Esophagus squamous epithelium (tissue), 5 donors: Measurements from ENCODE around the gene MCM3. TPM values are rescaled to one million over a fixed set of nuclear protein-coding genes. Genes with fewer than 3 reads are reported as not detected.

ENCODE experiments used
- DNase-seq: peaks from one replicate; lab custom pipeline; 2025; lab: John Stamatoyannopoulos, UW
- H3K27ac ChIP-seq, 4 donors: fragments of 200-600 bp; sonication (generic); one replicate each; pipeline ENCODE4 v1.5.1; 2016 to 2019; ENCODE audit warnings: mild to moderate bottlenecking in 1 of 4
- H3K27me3 ChIP-seq, 4 donors: fragments of 200-600 bp; sonication (generic); 1 replicate in 3 of 4; 2 replicates in 1 of 4; pipeline versions ENCODE4 v1.5.1 to v1.6.0; 2017 to 2021; ENCODE audit warnings: antibody characterized with exemption in 1 of 4
- H3K36me3 ChIP-seq, 3 donors: fragments of 200-600 bp; sonication (generic); one replicate each; pipeline ENCODE4 v1.5.1; 2016 to 2019
- H3K4me1 ChIP-seq, 3 donors: fragments of 200-600 bp; sonication (generic); one replicate each; pipeline ENCODE4 v1.5.1; 2017 to 2019
- H3K4me3 ChIP-seq, 4 donors: fragments of 200-600 bp; sonication (generic); 1 replicate in 3 of 4; 2 replicates in 1 of 4; pipeline ENCODE4 v1.5.1; 2016 to 2019; ENCODE audit warnings: mild to moderate bottlenecking in 2 of 4, moderate library complexity in 1 of 4
- H3K9me3 ChIP-seq, 3 donors: fragments of 200-600 bp; sonication (generic); one replicate each; pipeline ENCODE4 v1.5.1; 2016 to 2019
- POLR2A ChIP-seq, 4 donors: fragments of 450-650 bp; IDR thresholded peaks; one replicate each; pipeline ENCODE4 v1.6.1; 2017; ENCODE audit warnings: antibody characterized with exemption in 4 of 4, mild to moderate bottlenecking in 4 of 4, moderate library complexity in 3 of 4
- WGBS, 2 donors: methylation state at CpG; one replicate each; pipeline ENCODE4 v1.1.5; 2018; 5-methylcytosine and 5-hydroxymethylcytosine counted together
- intact Hi-C: fragments of 100-400 bp; cut with DNase I; formaldehyde crosslinking; loops from one replicate; pipeline ENCODE4 v1.15.0; 2022
- total RNA-seq, 4 donors: library from RNA; depleted of rRNA; stranded (reverse); fragments of >200 nt; gene quantifications; one replicate each; pipeline ENCODE4 v1.1.0, GENCODE V29; 2016
- TF ChIP-seq, protein P1 (sequence below), 6 experiments: fragments of 450-650 bp in 4 of 6; fragments of 200-600 bp in 2 of 6; sonication (generic) in 2 of 6; IDR thresholded peaks; one replicate each; pipeline ENCODE4 v1.5.1; 2016 to 2019; ENCODE audit warnings: antibody characterized with exemption in 6 of 6, mild to moderate bottlenecking in 4 of 6, moderate library complexity in 4 of 6
- donor health status: DM: yes; HTN: yes; CAD: no.

The MCM3 gene
- total RNA-seq, 4 donors from 2014 or later: 37.5 to 70.3 (median 47.7) TPM

DNA sequence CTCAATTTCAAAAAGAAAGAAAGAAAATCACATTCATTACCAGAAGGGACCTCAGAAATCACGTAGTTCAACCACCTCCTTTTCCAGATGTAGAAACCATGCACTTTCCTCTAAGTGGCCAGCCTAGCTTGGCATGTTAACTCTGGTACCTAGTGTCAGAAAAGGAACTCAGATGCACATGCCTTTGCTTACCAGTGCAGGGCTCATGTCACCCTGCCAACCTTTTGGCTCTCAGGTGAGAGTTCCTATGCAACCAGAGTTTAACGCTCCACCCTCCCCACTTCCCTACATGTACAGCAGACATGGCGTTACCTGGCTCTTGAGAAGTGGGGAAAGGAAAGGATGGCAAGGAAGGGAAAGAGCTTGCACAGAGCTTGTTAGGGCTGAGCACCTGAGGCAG is 23.9 kb downstream of the MCM3 start:
- intact Hi-C loops: no loop called here
- H3K36me3 ChIP-seq: peaks cover 0 to 43% (median 0%) of the 10 kb centered on the region in 3 donors
- no peak overlapping the region for H3K27ac ChIP-seq
- DNase-seq: no peak
- no peak overlapping the region for H3K4me3 ChIP-seq
- H3K9me3 ChIP-seq: no peaks in the 10 kb centered on the region
- 80 to 81% methylated on average over 3 of the region's 3 CpGs for WGBS, 2 donors
- H3K4me1 ChIP-seq: no peaks in the 10 kb centered on the region
- peaks cover 0 to 12% (median 0%) of the 10 kb centered on the region in 4 donors for H3K27me3 ChIP-seq
- TF ChIP-seq, protein P1, sequence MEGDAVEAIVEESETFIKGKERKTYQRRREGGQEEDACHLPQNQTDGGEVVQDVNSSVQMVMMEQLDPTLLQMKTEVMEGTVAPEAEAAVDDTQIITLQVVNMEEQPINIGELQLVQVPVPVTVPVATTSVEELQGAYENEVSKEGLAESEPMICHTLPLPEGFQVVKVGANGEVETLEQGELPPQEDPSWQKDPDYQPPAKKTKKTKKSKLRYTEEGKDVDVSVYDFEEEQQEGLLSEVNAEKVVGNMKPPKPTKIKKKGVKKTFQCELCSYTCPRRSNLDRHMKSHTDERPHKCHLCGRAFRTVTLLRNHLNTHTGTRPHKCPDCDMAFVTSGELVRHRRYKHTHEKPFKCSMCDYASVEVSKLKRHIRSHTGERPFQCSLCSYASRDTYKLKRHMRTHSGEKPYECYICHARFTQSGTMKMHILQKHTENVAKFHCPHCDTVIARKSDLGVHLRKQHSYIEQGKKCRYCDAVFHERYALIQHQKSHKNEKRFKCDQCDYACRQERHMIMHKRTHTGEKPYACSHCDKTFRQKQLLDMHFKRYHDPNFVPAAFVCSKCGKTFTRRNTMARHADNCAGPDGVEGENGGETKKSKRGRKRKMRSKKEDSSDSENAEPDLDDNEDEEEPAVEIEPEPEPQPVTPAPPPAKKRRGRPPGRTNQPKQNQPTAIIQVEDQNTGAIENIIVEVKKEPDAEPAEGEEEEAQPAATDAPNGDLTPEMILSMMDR (IDR thresholded peaks at IDR 0.05): no peak
- TF ChIP-seq POLR2A (IDR thresholded peaks at IDR 0.05): no peak

GRCh38 chr6:52255434-52255833 is 29.1 kb downstream of the MCM3 start:
- Histone ChIP-seq H3K4me3 (no peak overlapping the region), H3K4me1 (no peaks in the 10 kb centered on the region), H3K36me3 (no peaks in the 10 kb centered on the region), H3K27me3 (peaks cover 0 to 46% (median 0%) of the 10 kb centered on the region in 4 donors), H3K27ac (no peak overlapping the region), H3K9me3 (no peaks in the 10 kb centered on the region)
- no peak for DNase-seq
- no peak for TF ChIP-seq POLR2A (IDR thresholded peaks at IDR 0.05)
- TF ChIP-seq, protein P1 (IDR thresholded peaks at IDR 0.05): no peak
- WGBS, 2 donors: 87 to 94% methylated on average over 2 of the region's 2 CpGs
- intact Hi-C loops: no loop called here

DNA sequence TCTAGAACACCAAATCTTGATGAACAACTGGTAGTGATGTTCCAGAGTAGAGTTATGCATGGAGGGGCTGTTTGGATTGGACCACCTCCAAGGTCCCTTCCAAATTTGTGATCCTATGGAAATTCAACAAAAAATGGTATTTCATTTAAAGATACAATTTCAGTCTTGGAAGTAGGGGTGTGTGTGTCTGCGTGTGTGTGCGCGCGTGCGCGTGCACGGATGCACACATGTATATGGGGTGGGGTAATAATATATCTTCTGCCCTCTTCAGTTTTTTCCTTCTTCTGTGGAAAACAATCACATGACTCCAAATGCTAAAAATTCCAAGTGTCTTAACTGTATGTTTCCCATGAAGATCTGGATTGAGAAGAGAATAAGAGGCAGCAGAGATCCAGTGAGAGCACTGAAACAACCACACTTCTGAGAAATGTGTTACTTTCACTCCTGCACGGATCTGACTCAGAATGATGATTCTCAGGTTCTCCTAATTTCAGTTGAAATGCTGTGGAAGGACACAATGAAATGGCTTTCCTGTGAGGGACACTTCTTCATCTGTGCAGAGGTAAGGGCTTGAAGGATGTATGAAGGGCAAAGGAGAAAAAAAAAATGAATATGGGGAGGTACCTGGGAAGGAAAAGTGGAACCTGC is 29.7 kb downstream of the MCM3 start:
- no peak for DNase-seq
- no peaks in the 10 kb centered on the region for H3K9me3 ChIP-seq
- WGBS, 2 donors: 89 to 90% methylated on average over 8 of the region's 8 CpGs
- no peaks in the 10 kb centered on the region for H3K36me3 ChIP-seq
- intact Hi-C loops: no loop called here
- peaks cover 0 to 49% (median 0%) of the 10 kb centered on the region in 4 donors for H3K27me3 ChIP-seq
- H3K4me3 ChIP-seq: no peak overlapping the region
- no peaks in the 10 kb centered on the region for H3K4me1 ChIP-seq
- no peak overlapping the region for H3K27ac ChIP-seq
- TF ChIP-seq, protein P1 (IDR thresholded peaks at IDR 0.05): no peak
- TF ChIP-seq POLR2A (IDR thresholded peaks at IDR 0.05): no peak

DNA sequence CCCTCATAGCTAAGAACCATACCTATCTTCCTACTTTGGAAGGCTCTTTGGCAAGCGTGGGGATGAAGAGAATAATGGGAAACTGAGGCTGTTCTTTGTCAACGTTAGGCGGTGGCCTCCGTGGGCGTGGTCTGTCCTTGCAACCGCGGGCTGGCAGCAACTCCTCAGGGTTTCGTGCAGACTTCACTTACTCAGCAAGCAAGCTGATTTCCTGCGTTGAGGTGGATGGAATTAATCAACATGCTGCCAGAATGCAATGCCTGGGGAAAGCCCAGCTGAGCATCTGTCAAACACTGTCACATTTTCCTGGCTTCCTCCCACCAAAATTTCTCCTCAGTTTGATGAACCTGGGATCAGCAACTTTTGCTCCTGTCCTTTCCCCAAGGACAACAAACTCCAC is 31.0 kb downstream of the MCM3 start:
- DNase-seq: no peak
- H3K36me3 ChIP-seq: no peaks in the 10 kb centered on the region
- TF ChIP-seq POLR2A (IDR thresholded peaks at IDR 0.05): no peak
- TF ChIP-seq, protein P1 (IDR thresholded peaks at IDR 0.05): no peak
- no peak overlapping the region for H3K27ac ChIP-seq
- H3K4me1 ChIP-seq: no peaks in the 10 kb centered on the region
- 33 to 37% methylated on average over 8 to 9 of the region's 9 CpGs for WGBS, 2 donors
- H3K9me3 ChIP-seq: no peaks in the 10 kb centered on the region
- no peak overlapping the region for H3K4me3 ChIP-seq
- H3K27me3 ChIP-seq: peaks cover 0 to 51% (median 0%) of the 10 kb centered on the region in 4 donors
- intact Hi-C loops: no loop called here

GRCh38 chr6:52251113-52251512 is 33.4 kb downstream of the MCM3 start:
- H3K27me3 ChIP-seq: peaks cover 0 to 44% (median 0%) of the 10 kb centered on the region in 4 donors
- no peak overlapping the region for H3K27ac ChIP-seq
- intact Hi-C loops: no loop called here
- no peaks in the 10 kb centered on the region for H3K9me3 ChIP-seq
- no peak overlapping the region for H3K4me3 ChIP-seq
- DNase-seq: no peak
- H3K36me3 ChIP-seq: no peaks in the 10 kb centered on the region
- TF ChIP-seq, protein P1 (IDR thresholded peaks at IDR 0.05): no peak
- no peak for TF ChIP-seq POLR2A (IDR thresholded peaks at IDR 0.05)
- no peaks in the 10 kb centered on the region for H3K4me1 ChIP-seq
